ENCODE results near the gene IQGAP1. TPM values are rescaled to one million over a fixed set of nuclear protein-coding genes. Genes with fewer than 3 reads are reported as not detected.
"Not testable (repeated sequence)": the region's sequence is repeated elsewhere in the genome, so short reads cannot be mapped to it uniquely, and the experiment has no call there.

IQGAP1 gene
- total RNA-seq, 1 donor from 2014 or later: 44.8 TPM

- not testable (repeated sequence) for FAIRE-seq; DNase-seq (ENCODE audit: low spot score in 2 of 2)
These were observed 125.9 kb downstream of the IQGAP1 start for GRCh38 chr15:90513893-90514292.

DNA sequence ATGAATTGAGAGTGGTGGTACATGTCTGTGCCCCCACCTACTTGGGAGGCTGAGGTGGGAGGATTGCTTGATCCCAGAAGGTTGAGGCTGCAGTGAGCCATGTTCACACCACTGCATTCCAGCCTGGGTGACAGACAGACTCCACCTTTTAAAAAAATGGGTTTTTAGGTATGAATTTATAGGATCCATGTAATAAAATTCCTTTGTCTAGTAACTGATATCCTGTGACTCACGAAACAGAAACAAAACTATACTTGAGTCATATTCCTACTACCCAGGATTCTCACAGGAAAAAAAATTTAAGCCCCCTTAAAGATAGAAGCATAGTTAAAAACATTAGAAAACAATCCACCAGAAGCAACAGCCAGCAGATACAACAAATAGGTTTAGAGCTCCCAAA is 131.6 kb downstream of the IQGAP1 start:
- no peak for FAIRE-seq
- no peak for DNase-seq (ENCODE audit: low spot score in 2 of 2)

DNA sequence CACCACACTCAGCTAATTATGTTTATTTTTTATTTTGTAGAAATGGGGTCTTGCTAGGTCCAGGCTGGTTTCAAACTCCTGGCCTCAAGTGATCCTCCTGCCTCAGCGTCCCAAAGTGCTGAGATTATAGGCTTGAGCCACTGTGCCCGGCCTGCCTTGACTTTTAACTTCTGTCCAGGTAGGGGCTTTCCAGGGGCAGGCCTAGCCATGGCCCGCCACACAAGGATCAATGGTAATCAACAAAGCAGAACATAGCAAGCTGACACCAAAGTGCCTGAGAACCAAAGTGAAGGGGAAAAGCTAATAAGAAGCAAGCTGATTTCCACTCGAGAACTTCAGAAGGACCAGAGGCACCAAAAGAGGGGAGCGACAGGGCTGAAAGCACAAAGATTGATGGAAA is 132.3 kb downstream of the IQGAP1 start:
- FAIRE-seq (no peak), DNase-seq (ENCODE audit: low spot score in 2 of 2) (no peak)

DNA sequence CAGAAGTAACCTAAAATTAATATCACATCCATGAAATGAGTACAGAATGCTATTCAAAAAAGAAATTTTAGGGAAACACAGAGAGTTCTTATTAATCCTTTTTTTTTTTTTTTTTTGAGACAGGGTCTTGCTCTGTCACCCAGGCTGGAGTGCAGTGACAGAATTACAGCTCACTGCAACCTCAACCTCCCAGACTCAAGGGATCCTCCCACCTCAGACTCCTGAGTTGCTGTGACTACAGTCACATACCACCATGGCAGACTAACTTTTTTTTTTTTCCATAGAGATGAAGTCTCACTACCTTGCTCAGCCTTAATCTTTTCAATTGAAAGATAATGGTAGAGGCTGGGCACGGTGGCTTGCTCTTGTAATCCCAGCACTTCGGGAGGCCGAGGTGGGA is 135.3 kb downstream of the IQGAP1 start:
- FAIRE-seq (no peak), DNase-seq (ENCODE audit: low spot score in 2 of 2) (no peak)

GRCh38 chr15:90524018-90524803 is 136.2 kb downstream of the IQGAP1 start:
- not testable (repeated sequence) for DNase-seq (ENCODE audit: low spot score in 2 of 2); FAIRE-seq

- FAIRE-seq (no peak), DNase-seq (ENCODE audit: low spot score in 2 of 2) (no peak)
These were observed 140.9 kb downstream of the IQGAP1 start for GRCh38 chr15:90529011-90529370.

- DNase-seq (ENCODE audit: low spot score in 2 of 2): peak; percentile 85 to 90
- no peak for FAIRE-seq
These were observed 141.6 kb downstream of the IQGAP1 start, which contains the start of gene CRTC3 for GRCh38 chr15:90529371-90530249. CRTC3 (plus strand) TSS chr15:90529923; CDS start chr15:90530072, 149 bp downstream.

- peak; percentile 69 to 83 for DNase-seq (ENCODE audit: low spot score in 2 of 2)
- no peak for FAIRE-seq
These were observed 142.4 kb downstream of the IQGAP1 start for GRCh38 chr15:90530250-90531051.

DNA sequence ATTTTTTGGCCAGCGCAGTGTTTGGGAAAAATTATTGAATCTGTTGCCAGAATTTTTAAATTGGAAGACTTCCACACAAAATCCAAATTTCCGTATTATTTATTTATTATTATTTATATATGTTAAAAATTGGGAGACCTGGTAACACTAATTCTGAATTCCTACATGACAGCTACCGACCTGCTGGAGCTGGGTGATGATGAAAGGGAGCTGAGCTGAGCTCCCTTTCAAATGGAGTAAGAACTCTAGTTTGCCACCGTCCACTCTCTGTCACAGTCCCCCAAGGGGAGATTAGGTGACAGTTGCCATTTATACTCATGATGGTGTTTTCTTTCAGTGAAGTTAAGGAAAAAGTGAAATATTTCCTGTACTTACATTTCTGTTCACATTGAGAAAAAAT is 143.1 kb downstream of the IQGAP1 start:
- DNase-seq (ENCODE audit: low spot score in 2 of 2) (peak; percentile 34 to 47), FAIRE-seq (no peak)

GRCh38 chr15:90535254-90535653 is 147.2 kb downstream of the IQGAP1 start:
- FAIRE-seq (no peak), DNase-seq (ENCODE audit: low spot score in 2 of 2) (no peak)

DNA sequence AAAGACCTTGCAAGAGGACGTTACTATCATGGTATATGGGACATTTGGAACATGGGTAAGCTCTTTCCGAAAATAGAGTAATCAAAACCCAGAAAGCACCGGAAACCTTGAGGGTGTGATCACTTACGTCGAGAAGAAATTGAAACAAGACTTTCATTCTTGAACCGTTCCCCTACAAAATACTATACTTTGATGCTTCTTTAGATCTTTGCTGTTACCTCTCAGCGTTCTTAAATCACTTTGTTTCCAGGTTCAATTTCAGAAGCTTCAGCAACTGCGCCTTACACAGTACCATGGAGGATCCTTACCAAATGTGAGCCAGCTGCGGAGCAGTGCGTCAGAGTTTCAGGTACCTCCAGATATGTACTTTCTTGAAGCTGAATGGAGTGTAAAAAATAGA is 151.7 kb downstream of the IQGAP1 start:
- FAIRE-seq (no peak), DNase-seq (ENCODE audit: low spot score in 2 of 2) (no peak)

GRCh38 chr15:90540768-90541167 is 152.7 kb downstream of the IQGAP1 start:
- no peak for DNase-seq (ENCODE audit: low spot score in 2 of 2)
- no peak for FAIRE-seq

DNA sequence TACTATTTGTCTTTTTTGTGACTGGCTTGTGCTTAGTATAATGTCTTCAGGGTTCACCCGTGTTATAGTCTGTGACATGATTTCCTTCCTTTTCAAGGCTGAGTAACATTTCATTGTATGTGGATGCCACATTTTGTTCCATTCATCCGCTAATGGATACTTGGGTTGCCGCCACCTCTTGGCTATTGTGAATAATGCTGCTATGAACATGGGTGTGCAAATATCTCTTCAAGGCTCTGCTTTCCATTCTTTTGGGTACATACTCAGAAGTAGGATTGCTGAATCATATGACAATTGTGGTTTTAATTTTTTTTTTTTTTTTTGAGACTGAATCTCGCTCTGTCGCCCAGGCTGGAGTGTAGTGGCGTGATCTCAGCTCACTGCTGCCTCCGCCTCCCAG is 157.1 kb downstream of the IQGAP1 start:
- DNase-seq (ENCODE audit: low spot score in 2 of 2): no peak
- no peak for FAIRE-seq

- DNase-seq (ENCODE audit: low spot score in 2 of 2): no peak
- no peak for FAIRE-seq
These were observed 159.5 kb downstream of the IQGAP1 start for GRCh38 chr15:90547540-90547939.

DNA sequence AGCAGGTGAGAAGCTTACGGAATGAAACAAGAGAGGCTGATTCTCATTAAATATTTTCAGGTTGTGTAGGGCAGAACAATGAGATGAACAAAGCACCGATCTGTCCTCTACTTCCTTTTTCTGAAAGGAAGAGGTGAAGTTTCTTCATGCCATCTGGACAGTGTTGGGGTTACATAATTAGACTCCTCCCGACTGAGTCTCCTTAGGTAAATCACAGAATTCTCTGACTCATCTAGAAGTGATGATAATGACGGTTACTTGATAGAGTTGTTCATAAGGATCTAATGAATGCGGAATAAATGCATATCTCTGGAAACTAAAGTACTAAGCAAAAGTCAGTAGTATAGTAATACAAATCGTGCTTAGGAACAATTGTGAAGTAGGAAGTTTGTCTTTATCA is 162.9 kb downstream of the IQGAP1 start:
- DNase-seq (ENCODE audit: low spot score in 2 of 2) (no peak), FAIRE-seq (no peak)

Small RNA genes within 50 kb of the gene (small RNA-seq; reads per million reads assigned to genes)
- gene NDUFA3P4: not detected

Other genes with a start within 250 kb of the IQGAP1 start
- 35.5 TPM for gene SEMA4B, start 186.9 kb upstream of the IQGAP1 start, total RNA-seq
- 3.7 TPM for gene CIB1, start 154.3 kb upstream of the IQGAP1 start, total RNA-seq
- gene GDPGP1, start 154.0 kb upstream of the IQGAP1 start, total RNA-seq: 4.9 TPM
- under 0.01 TPM for gene TTLL13, start 138.7 kb upstream of the IQGAP1 start, total RNA-seq
- 226 TPM for gene NGRN, start 122.6 kb upstream of the IQGAP1 start, total RNA-seq
- 4.5 TPM for gene ZNF774, start 36.0 kb upstream of the IQGAP1 start, total RNA-seq
- 13.9 TPM for gene CRTC3, start 141.7 kb downstream of the IQGAP1 start, total RNA-seq

Data from frontal cortex (tissue), 4 donors.